ENCODE results near the gene PAX8. TPM values are rescaled to one million over a fixed set of nuclear protein-coding genes. Genes with fewer than 3 reads are reported as not detected.

The PAX8 gene
- total RNA-seq, 1 experiment from 2014 or later: 2.4 TPM

GRCh38 chr2:113175042-113175628, 103.6 kb downstream of the PAX8 start:
- ChIA-PET POLR2A (no interaction called here), CTCF (interaction anchor here (0.5 to 2.1 kb wide), 8 partner anchors 8 to 213 kb away, joined by 3 to 9 read pairs (median 4); no protein-coding TSS in a partner anchor)
- H3K27me3 Mint-ChIP-seq (ENCODE audit: insufficient read depth, unreplicated experiment): no peaks in the 10 kb centered on the region
- H3K36me3 Mint-ChIP-seq (ENCODE audit: insufficient read depth, unreplicated experiment): peaks cover 4% of the 10 kb centered on the region
- TF ChIP-seq CTCF (IDR thresholded peaks at IDR 0.05; ENCODE audit: unreplicated experiment): no peak
- no peaks in the 10 kb centered on the region for H3K4me1 Mint-ChIP-seq (ENCODE audit: insufficient read depth, unreplicated experiment)
- no peak overlapping the region for H3K27ac Mint-ChIP-seq (ENCODE audit: low read depth, unreplicated experiment)
- H3K9me3 Mint-ChIP-seq (ENCODE audit: unreplicated experiment): no peaks in the 10 kb centered on the region
- no peak overlapping the region for H3K4me3 Mint-ChIP-seq (ENCODE audit: unreplicated experiment)
- no TSS peak for BruUV-seq (replicated peaks)
- no peak for DNase-seq (ENCODE audit: unreplicated experiment)
- intact Hi-C loops (cut with micrococcal nuclease): no loop called here

GRCh38 chr2:113174376-113174750, 104.4 kb downstream of the PAX8 start:
- peaks cover 6% of the 10 kb centered on the region for H3K9me3 Mint-ChIP-seq (ENCODE audit: unreplicated experiment)
- H3K27ac Mint-ChIP-seq (ENCODE audit: low read depth, unreplicated experiment): no peak overlapping the region
- no peak for DNase-seq (ENCODE audit: unreplicated experiment)
- intact Hi-C loops (cut with micrococcal nuclease): no loop called here
- H3K27me3 Mint-ChIP-seq (ENCODE audit: insufficient read depth, unreplicated experiment): no peaks in the 10 kb centered on the region
- H3K4me1 Mint-ChIP-seq (ENCODE audit: insufficient read depth, unreplicated experiment): peaks cover 5% of the 10 kb centered on the region
- CTCF ChIA-PET: interaction anchor here (0.5 to 2.1 kb wide), 8 partner anchors 7 to 214 kb away, joined by 3 to 9 read pairs (median 4); no protein-coding TSS in a partner anchor
- no peak for TF ChIP-seq CTCF (IDR thresholded peaks at IDR 0.05; ENCODE audit: unreplicated experiment)
- BruUV-seq (replicated peaks): no TSS peak
- peaks cover 4% of the 10 kb centered on the region for H3K36me3 Mint-ChIP-seq (ENCODE audit: insufficient read depth, unreplicated experiment)
- no peak overlapping the region for H3K4me3 Mint-ChIP-seq (ENCODE audit: unreplicated experiment)
- POLR2A ChIA-PET: no interaction called here

- ChIA-PET POLR2A (no interaction called here), CTCF (interaction anchor here (0.8 to 1.3 kb wide), 3 partner anchors 9 to 25 kb away, joined by 4 to 5 read pairs (median 4); no protein-coding TSS in a partner anchor)
- no peak for DNase-seq (ENCODE audit: unreplicated experiment)
- Mint-ChIP-seq H3K27ac (ENCODE audit: low read depth, unreplicated experiment) (no peak within 1 kb of the TSS), H3K4me3 (ENCODE audit: unreplicated experiment) (no peak within 1 kb of the TSS), H3K4me1 (ENCODE audit: insufficient read depth, unreplicated experiment) (peaks cover 5% of the 10 kb centered on the region), H3K9me3 (ENCODE audit: unreplicated experiment) (peaks cover 6% of the 10 kb centered on the region), H3K27me3 (ENCODE audit: insufficient read depth, unreplicated experiment) (no peaks in the 10 kb centered on the region), H3K36me3 (ENCODE audit: insufficient read depth, unreplicated experiment) (peaks cover 4% of the 10 kb centered on the region)
- intact Hi-C loops (cut with micrococcal nuclease): no loop called here
- BruUV-seq (replicated peaks): no TSS peak
- no peak for TF ChIP-seq CTCF (IDR thresholded peaks at IDR 0.05; ENCODE audit: unreplicated experiment)
Observed at GRCh38 chr2:113173542-113174375, 105.0 kb downstream of the PAX8 start, which contains the start of gene PSD4. PSD4 (plus strand) TSS chr2:113173971; CDS start chr2:113182457, 8,486 bp downstream.
